Lower lobe of right lung (tissue), 2 donors: ENCODE data around the gene CDC42SE2. TPM values are rescaled to one million over a fixed set of nuclear protein-coding genes. Genes with fewer than 3 reads are reported as not detected.
"Not testable (repeated sequence)": the region's sequence is repeated elsewhere in the genome, so short reads cannot be mapped to it uniquely, and the experiment has no call there.

Source experiments
- ATAC-seq, 2 donors: fragments of 200-7000 bp; cut with Tn5 transposase; one replicate each; pipeline ENCODE4 v1.9.1; 2020 to 2022; ENCODE audit warnings: mild to moderate bottlenecking in 2 of 2, moderate library complexity in 2 of 2
- DNase-seq: peaks from one replicate; pipeline ENCODE4 v3.0.0-alpha.2; 2020
- H3K27ac ChIP-seq: fragments of 200-600 bp; one replicate; pipeline ENCODE4 v1.8.0; 2022
- H3K27me3 ChIP-seq: fragments of 200-600 bp; one replicate; pipeline ENCODE4 v1.8.0; 2022; ENCODE audit warnings: low read depth
- H3K36me3 ChIP-seq: fragments of 200-600 bp; one replicate; pipeline ENCODE4 v1.8.0; 2022; ENCODE audit warnings: mild to moderate bottlenecking
- H3K4me1 ChIP-seq: fragments of 200-600 bp; one replicate; pipeline ENCODE4 v1.8.0; 2022
- H3K4me3 ChIP-seq: fragments of 200-600 bp; one replicate; pipeline ENCODE4 v1.8.0; 2022; ENCODE audit warnings: mild to moderate bottlenecking
- H3K9me3 ChIP-seq: fragments of 200-600 bp; one replicate; pipeline ENCODE4 v1.8.0; 2022
- intact Hi-C: fragments of 100-400 bp; cut with DNase I; formaldehyde crosslinking; loops from one replicate; pipeline ENCODE4 v1.11.0; 2022
- total RNA-seq: library from RNA; stranded (reverse); fragmentation: NEBNext Ultra II Directional; extraction: Animal tissue kit (Norgen Biotek cat#: 25700); gene quantifications from one replicate; pipeline ENCODE4 v1.2.1, GENCODE V29; 2021
- TF ChIP-seq, protein P1 (sequence below): fragments of 200-600 bp; IDR thresholded peaks from one replicate; pipeline ENCODE4 v1.8.0; 2022; ENCODE audit warnings: antibody characterized with exemption, mild to moderate bottlenecking
- donor health status: DM: no; HTN: yes; CAD: no; lungs with severe emphysema.

CDC42SE2 gene
- total RNA-seq, 1 donor from 2014 or later: 38.7 TPM

DNA sequence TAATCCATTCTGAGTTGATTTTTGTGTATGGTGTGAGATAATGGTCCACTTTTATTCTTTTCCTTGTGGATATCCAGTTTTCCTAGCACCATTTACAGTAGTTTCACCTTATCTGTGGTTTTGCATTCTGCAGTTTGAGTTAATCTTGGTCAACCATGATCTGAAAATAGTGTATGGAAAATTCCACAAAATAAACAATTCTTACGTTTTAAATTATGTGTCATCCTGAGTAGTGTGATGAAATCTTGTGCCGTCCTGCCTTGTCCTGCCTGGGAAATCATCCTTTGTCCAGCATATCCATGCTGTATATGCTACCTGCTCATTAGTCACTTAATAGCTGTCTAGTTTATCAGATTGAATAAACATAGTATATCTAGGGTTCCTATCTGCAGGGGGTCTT is 42.1 kb downstream of the CDC42SE2 start:
- Histone ChIP-seq H3K36me3 (no peaks in the 10 kb centered on the region), H3K9me3 (no peaks in the 10 kb centered on the region), H3K27me3 (no peaks in the 10 kb centered on the region), H3K4me3 (no peak overlapping the region), H3K27ac (no peak overlapping the region), H3K4me1 (peaks cover 18% of the 10 kb centered on the region)
- TF ChIP-seq, protein P1, sequence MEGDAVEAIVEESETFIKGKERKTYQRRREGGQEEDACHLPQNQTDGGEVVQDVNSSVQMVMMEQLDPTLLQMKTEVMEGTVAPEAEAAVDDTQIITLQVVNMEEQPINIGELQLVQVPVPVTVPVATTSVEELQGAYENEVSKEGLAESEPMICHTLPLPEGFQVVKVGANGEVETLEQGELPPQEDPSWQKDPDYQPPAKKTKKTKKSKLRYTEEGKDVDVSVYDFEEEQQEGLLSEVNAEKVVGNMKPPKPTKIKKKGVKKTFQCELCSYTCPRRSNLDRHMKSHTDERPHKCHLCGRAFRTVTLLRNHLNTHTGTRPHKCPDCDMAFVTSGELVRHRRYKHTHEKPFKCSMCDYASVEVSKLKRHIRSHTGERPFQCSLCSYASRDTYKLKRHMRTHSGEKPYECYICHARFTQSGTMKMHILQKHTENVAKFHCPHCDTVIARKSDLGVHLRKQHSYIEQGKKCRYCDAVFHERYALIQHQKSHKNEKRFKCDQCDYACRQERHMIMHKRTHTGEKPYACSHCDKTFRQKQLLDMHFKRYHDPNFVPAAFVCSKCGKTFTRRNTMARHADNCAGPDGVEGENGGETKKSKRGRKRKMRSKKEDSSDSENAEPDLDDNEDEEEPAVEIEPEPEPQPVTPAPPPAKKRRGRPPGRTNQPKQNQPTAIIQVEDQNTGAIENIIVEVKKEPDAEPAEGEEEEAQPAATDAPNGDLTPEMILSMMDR: no peak
- intact Hi-C loops: no loop called here
- ATAC-seq (no peak), DNase-seq (no peak)

DNA sequence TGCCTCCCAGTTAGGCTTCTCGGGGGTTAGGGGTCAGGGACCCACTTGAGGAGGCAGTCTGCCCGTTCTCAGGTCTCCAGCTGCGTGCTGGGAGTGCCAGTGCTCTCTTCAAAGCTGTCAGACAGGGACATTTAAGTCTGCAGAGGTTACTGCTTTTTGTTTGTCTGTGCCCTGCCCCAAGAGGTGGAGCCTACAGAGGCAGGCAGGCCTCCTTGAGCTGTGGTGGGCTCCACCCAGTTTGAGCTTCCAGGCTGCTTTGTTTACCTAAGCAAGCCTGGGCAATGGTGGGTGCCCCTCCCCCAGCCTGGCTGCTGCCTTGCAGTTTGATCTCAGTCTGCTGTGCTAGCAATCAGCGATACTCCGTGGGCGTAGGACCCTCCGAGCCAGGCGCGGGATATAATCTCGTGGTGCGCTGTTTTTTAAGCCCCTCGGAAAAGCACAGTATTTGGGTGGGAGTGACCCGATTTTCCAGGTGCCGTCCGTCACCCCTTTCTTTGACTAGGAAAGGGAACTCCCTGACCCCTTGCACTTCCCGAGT is 48.5 kb downstream of the CDC42SE2 start:
- H3K9me3 ChIP-seq, intact Hi-C loops, H3K27me3 ChIP-seq, ATAC-seq, H3K27ac ChIP-seq, H3K4me3 ChIP-seq, H3K36me3 ChIP-seq: not testable (repeated sequence)
- DNase-seq: peak; percentile 56
- H3K4me1 ChIP-seq: peaks cover 18% of the 10 kb centered on the region

DNA sequence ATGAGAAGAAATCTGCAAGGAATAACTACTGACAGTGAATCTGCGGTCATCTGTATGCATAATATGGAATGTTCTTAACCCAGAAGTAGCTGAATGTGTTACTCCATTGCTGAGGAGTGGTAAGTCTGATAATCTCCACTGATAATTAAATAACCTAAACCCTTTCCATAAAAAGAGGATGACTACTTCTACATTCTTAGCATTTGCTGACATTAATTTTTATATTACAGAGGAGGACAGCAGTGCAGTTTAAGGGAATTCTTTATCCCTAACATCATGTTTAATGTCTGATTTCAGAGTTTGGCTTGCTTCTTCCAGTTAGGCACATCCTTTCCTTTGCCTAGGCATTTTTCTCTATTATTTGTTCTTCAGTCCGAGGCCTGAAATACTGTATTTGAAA is 52.2 kb downstream of the CDC42SE2 start:
- TF ChIP-seq, protein P1: no peak
- H3K4me3 ChIP-seq: no peak overlapping the region
- peaks cover 18% of the 10 kb centered on the region for H3K4me1 ChIP-seq
- intact Hi-C loops: no loop called here
- peaks cover 11% of the 10 kb centered on the region for H3K36me3 ChIP-seq
- H3K27me3 ChIP-seq: no peaks in the 10 kb centered on the region
- ATAC-seq: no peak
- no peaks in the 10 kb centered on the region for H3K9me3 ChIP-seq
- H3K27ac ChIP-seq: no peak overlapping the region
- no peak for DNase-seq

DNA sequence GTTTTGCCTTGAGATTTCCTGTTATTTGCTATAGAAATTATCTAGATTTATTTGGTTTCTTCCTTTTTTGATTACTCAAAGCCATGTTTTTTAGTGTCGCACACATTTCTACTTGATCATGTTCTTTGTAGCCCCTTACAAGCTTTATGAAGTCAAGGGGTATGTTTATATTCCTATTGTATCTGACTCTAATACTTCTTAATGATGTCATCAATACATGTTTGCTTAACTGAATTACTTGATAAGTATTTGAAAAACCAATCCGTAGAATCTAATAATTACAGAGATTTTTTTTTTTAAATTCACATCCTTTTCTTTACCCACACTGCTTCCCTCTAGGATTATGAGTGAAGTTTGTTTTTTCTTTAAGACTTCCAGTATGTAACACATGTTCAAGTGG is 53.0 kb downstream of the CDC42SE2 start:
- no peaks in the 10 kb centered on the region for H3K9me3 ChIP-seq
- H3K4me3 ChIP-seq: no peak overlapping the region
- H3K27me3 ChIP-seq: no peaks in the 10 kb centered on the region
- TF ChIP-seq, protein P1: no peak
- H3K4me1 ChIP-seq: peaks cover 16% of the 10 kb centered on the region
- H3K36me3 ChIP-seq: peaks cover 11% of the 10 kb centered on the region
- ATAC-seq (no peak), DNase-seq (no peak)
- intact Hi-C loops: no loop called here
- H3K27ac ChIP-seq: no peak overlapping the region

DNA sequence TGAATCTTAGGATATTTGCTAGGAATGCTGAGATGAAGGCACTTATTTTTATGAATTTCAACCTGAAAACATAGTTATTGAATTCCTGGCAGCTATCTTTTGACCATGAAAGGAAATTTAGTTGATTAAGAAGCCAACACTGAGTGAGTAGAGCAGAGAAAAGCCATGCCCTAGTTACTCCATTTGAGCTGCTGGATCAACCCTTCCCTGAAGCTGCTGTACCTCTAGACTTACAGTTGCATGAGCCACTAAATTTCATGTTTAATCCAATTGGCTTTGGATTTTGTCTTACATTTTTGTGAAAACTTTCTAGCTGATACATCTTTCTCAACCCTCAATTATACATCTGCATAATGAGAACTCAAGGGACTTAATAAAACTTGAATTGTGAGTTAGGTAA is 54.6 kb downstream of the CDC42SE2 start:
- DNase-seq: no peak
- Histone ChIP-seq H3K4me1 (peaks cover 8% of the 10 kb centered on the region), H3K4me3 (no peak overlapping the region), H3K9me3 (no peaks in the 10 kb centered on the region), H3K27me3 (no peaks in the 10 kb centered on the region), H3K36me3 (peaks cover 11% of the 10 kb centered on the region), H3K27ac (no peak overlapping the region)
- ATAC-seq: no peak
- intact Hi-C loops: no loop called here
- TF ChIP-seq, protein P1: no peak

DNA sequence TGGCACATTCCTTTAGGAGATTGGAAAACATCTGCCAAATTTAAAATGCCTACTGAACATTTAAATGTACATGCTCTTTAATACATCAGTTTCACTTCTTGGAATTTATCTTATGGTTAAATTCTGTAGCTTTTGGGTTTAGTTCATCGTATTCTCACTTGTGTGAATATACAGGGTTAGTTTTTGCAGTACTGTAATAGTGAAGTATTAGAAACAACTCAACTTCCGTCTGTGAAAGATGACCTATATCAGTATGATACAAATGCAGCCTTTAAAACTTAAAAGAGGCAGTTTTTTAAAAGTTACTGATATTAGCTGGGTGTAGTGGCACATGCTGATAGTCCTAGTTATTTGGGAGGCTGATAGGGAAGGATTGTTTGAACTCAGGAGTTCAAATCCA is 57.2 kb downstream of the CDC42SE2 start:
- Histone ChIP-seq H3K4me3 (no peak overlapping the region), H3K27me3 (no peaks in the 10 kb centered on the region), H3K9me3 (no peaks in the 10 kb centered on the region), H3K36me3 (peaks cover 11% of the 10 kb centered on the region), H3K4me1 (peaks cover 6% of the 10 kb centered on the region), H3K27ac (no peak overlapping the region)
- DNase-seq (no peak), ATAC-seq (no peak)
- TF ChIP-seq, protein P1: no peak
- intact Hi-C loops: no loop called here
